ACHN (cell line): Measurements from ENCODE around the gene AMH.
"Not testable (repeated sequence)": the region's sequence is repeated elsewhere in the genome, so short reads cannot be mapped to it uniquely, and the experiment has no call there.

Source experiments
- DNase-seq: peaks from one replicate; pipeline ENCODE4 v3.0.0-alpha.2; 2015
- in situ Hi-C: cut with HindIII; loops from 2 replicates; pipeline ENCODE4 v1.10.0; 2017; ENCODE audit warnings: low sequenced_read_pairs, low pct_ligation_motif_present, low pct_unique_long_range_greater_than_20kb

AMH gene

DNA sequence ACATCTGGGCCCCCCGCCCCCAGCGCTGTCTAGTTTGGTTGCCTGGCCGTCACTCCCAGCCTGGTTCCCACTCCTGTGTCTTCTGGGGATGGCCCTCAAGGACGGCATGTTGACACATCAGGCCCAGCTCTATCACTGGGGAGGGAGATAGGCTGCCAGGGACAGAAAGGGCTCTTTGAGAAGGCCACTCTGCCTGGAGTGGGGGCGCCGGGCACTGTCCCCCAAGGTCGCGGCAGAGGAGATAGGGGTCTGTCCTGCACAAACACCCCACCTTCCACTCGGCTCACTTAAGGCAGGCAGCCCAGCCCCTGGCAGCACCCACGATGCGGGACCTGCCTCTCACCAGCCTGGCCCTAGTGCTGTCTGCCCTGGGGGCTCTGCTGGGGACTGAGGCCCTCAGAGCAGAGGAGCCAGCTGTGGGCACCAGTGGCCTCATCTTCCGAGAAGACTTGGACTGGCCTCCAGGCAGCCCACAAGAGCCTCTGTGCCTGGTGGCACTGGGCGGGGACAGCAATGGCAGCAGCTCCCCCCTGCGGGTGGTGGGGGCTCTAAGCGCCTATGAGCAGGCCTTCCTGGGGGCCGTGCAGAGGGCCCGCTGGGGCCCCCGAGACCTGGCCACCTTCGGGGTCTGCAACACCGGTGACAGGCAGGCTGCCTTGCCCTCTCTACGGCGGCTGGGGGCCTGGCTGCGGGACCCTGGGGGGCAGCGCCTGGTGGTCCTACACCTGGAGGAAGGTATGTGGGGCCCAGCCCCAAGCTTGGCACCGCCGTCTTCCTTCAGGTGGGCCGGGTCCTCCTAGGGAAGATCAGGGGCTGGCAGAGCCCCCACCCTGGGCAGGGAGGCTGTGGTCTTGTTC is at the start of gene AMH:
Gene AMH (plus strand): TSS at position 314 of the 857 bp plus-strand sequence. CDS start 10 bp downstream, at position 324.
- in situ Hi-C loops: loop anchor here (25.0 kb wide), 1 partner anchor 163 kb away; no protein-coding TSS in a partner anchor
- DNase-seq: no peak

DNA sequence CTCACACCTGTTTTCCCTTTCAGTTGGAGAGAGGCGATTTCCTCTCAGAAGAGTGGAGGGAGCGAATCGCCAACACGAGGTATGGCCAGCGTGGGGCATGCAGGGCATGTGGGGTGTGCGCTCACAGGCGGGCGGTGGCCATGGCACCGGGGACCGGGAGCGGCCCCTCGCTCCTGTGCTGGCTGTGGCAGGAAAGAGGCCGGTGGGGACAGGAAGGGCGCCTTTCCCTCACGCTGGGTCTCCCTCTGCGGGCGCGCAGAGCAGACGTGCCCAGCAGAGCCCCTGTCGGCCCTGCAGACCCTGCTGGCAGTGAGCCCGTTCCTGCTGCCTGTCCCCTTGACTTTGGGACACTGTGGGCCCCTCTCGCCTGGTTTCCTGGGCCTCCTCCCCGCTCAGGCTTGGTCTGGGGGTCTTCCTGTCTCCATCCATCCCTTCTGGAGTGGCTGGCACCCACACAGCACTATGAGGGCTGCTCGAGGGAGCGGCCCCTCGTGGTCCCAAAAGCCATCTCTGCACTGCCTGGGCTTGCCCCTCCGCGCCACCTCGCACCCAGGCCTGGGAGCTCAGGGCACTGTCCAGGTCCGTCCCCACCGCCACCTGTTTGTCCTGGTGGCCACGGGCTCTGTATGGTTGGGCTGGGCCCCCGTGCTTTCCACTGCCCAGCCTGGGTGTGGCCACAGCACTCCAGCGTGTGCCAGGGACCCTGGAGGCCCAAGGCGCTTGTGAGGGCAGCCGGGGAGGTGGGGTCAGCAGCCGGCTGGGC is 49.1 kb upstream of the AMH start:
- no peak for DNase-seq
- in situ Hi-C loops: no loop called here

- DNase-seq, in situ Hi-C loops: not testable (repeated sequence)
These were observed 48.4 kb upstream of the AMH start for GRCh38 chr19:2200624-2201294.

DNA sequence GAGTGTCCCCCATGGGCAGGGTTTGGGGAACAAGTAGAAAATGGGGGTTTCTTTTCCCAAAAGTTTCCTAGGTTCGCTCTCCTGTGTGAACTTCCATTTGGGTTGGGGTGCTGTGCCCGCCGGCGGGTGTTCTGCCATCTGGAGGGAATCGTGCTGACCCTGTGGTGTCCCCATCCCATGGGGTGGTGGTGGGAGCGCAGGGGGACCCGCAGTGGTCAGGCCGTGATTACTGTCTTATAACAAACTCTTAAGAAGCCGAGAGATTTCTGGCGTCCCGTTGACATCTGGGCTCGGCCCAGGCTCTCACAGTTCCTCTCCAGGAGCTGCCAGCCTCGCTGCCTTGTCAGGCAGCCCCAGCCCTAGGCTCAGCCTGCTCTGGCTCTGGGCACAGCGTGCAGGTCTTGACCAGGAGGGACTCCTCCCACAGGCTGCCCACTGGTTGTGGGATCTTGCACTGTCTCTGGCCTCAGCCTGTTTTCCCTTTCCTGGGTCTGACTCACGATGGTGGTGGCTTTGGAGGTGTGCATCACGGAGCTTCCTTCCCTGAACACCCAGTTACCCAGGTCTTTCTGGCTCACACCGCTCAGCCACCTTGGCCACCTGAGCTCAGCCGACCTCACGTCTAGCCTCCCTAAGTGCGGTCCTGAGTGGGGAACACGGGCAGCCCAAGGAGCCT is 47.5 kb upstream of the AMH start:
- in situ Hi-C loops: no loop called here
- DNase-seq: no peak

- in situ Hi-C loops: no loop called here
- DNase-seq: no peak
These were observed 46.8 kb upstream of the AMH start for GRCh38 chr19:2202366-2202765.

DNA sequence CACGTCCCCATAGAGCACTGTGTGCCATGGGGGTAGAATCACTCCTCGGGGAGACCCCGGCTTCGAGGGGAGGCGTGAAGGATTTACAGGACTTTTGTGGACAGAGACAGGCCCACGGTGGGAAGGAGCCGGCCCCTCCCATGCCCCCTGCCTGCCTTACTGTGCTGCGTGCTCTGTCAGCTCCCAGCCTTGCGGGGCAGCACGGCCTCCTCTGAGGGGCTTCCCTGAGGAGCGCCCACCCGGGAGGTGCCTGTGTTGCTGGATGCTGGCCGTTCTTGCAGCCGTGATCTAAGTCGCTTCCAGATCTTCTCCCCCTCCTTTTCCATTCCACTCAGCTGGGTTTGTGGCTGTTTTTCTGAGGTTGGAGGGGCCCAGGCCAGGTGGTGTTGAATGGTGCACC is 42.1 kb upstream of the AMH start:
- no peak for DNase-seq
- in situ Hi-C loops: no loop called here

- in situ Hi-C loops: no loop called here
- no peak for DNase-seq
These were observed 40.9 kb upstream of the AMH start for GRCh38 chr19:2207991-2208860.

- DNase-seq: no peak
- in situ Hi-C loops: no loop called here
These were observed 40.1 kb upstream of the AMH start for GRCh38 chr19:2208975-2209374.

DNA sequence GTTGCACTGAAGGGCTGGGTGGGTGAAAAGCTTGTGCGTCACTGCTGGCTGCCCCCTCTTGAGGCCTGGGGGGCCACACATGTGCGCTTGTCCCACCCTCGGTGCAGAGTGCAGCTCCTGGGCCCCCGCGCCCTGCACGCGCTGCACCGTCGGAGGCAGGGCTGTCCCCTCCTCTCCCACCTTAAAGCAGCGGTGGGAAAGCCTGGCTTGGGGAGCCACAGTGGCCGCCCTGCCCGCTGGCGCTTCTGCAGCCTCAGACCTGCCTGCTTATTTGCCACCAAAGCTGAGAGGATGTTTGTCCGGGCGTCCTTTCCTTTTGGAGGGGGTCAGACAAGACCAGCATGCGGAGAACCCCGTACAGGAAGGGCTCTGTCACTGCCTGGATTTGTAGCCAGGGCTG is 39.7 kb upstream of the AMH start:
- in situ Hi-C loops: no loop called here
- no peak for DNase-seq

GRCh38 chr19:2210206-2210605 is 38.9 kb upstream of the AMH start:
- in situ Hi-C loops: no loop called here
- DNase-seq: no peak

DNA sequence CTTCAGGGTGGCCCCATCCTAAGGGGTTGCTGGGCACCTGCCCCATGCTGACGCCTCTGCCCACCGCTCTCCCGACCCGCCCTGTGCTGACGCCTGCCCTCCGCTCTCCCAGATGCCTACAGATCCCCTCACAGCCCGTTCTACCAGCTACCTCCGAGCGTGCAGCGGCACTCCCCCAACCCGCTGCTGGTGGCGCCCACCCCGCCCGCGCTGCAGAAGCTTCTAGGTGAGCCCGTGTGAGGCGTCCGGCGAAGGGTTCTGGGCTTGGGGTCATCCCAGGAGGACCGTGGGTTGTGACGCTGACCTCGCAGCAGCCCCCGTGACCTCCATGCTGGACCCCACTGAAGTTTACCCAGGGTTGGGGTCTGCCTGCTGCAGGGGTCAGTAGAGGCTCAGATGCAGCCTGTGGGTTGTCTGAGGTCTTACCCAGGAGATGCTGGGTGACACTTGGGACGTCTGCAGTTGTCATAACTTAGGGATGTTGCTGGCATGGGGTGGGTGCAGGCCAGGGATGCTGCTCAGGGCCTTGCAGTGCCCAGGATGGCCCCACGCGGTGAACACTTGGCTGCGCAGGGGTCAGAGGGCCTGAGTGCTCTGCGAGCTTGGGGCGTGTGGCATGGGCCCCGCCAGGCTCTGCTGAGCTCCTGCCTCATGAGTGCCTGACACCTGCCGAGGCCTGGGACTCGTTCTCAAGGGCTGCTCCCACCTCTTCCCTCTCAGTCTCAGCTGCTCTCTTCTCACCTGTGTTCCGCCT is 38.0 kb upstream of the AMH start:
- no peak for DNase-seq
- in situ Hi-C loops: no loop called here

DNA sequence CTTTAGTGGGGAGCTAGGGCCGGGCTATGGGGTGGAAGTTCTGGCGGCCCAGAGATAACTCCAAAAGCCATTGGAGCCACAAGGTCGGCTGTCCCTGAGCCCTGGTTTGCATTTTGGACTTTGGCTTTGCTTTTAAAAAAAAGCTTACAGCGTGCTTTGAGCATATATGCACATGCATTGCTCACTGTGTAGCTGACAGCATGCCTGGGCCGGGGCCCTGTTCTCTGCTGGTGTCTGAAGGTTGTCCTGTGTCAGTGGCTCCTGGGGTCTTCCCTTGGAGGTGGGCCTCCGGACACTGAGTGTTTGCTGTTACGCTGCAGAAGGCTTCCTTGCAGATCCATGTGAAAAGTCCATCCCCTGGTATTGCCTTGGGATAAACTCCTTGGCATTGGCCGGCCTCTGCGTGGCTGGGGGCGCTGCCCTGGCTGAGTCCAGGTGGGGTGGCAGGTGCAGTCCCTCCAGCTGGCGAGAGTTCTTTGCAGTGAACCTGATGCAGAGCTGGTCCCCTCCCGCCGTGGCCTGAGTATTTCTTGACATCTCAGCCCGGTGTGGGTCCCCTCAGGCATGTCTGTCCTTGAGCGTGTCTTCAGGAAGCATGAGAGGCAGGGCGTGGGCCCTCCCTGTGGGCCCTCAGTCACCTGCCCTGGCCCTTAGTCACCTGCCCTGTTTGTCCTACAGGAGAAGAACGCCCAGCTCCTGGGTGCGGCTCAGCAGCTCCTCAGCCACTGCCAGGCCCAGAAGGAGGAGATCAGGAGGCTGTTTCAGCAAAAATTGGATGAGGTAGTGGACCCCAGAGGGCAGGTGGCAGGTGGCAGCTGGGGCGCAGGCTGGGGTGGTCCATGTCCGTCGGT is 36.0 kb upstream of the AMH start:
- in situ Hi-C loops: no loop called here
- no peak for DNase-seq

DNA sequence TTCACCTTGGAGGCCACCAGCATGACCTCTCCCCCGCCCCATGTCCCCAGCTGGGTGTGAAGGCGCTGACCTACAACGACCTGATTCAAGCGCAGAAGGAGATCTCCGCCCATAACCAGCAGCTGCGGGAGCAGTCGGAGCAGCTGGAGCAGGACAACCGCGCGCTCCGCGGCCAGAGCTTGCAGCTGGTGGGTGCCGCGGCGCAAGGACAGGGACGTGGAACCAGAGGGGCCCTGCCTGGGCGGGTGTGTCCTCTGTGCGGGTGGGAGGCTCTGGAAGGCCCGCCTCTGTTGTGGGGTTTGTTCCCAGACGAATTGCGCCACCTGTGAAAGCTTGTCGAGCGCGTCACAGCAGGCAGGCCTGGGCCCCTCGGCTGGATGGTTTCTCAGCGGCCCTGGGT is 35.3 kb upstream of the AMH start:
- in situ Hi-C loops: no loop called here
- no peak for DNase-seq

- in situ Hi-C loops: no loop called here
- no peak for DNase-seq
These were observed 34.9 kb upstream of the AMH start for GRCh38 chr19:2214251-2214650.

- DNase-seq: no peak
- in situ Hi-C loops: no loop called here
These were observed 33.8 kb upstream of the AMH start for GRCh38 chr19:2215281-2215751.
